NCI-H226 (cell line): ENCODE measurements around the gene NSUN2.
A peak's percentile ranks its signal among the peaks of the same experiment; 100 is the strongest.
"Not testable (repeated sequence)": the region's sequence is repeated elsewhere in the genome, so short reads cannot be mapped to it uniquely, and the experiment has no call there.

ENCODE experiments used
- DNase-seq: peaks from one replicate; pipeline ENCODE4 v3.0.0-alpha.2; 2015

Gene NSUN2

DNA sequence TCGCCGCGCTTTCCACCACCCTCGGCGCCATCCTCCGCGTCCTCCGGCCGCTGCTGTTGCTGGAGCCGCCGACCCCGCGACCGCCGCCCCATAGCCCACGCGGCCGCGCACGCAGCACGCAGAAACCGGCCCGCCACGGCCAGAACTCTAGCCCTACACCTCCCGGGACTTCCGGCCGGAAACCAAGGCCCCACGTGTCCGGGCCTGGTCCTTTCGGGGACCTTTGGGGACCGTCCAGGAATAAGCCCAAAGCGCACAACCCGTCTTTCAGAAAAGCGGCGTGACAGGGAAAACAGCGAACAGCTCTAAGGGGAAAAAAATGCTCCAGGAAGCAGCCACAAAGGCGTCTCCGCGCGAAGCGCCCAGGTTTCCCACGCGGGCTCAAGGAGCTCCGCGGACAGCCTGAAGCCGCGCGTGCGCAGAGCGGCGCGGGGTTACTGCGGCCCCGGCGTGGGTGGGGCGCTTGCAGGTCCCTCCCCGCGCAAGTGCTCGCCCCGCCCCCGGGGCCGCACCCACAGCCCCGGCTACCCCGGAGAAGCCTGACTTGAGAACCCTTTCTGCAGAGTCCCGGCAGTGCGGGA is at the start of gene NSUN2, which contains the start of gene SRD5A1:
NSUN2 (minus strand) TSS at position 157 of the 581 bp plus-strand sequence; CDS start at position 92, 65 bp downstream.
SRD5A1 (plus strand) TSS at position 553 of the 581 bp plus-strand sequence. CDS start 137 bp downstream, outside the sequence.
- DNase-seq, result peak; percentile 70

- no peak for DNase-seq
Observed at GRCh38 chr5:6682239-6682638, 49.4 kb upstream of the NSUN2 start.

DNA sequence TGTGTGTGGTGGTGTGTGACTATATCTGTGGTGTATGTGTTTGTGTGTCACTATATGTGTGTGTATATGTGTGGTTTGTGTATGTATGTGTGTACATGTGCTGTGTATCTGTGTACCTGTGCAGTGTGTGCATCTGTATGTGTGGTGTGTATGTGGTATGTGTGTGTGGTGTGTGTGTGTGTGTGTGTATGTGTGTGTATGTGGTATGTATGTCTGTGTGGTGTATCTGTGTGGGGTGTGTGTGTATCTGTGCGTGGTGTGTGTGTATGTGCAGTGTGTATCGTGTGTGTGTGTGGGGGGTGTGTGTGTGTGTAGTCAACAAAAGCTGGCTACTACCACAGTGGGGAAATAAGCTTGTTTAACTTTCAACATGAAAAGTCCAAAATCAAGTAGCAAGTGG is 48.8 kb upstream of the NSUN2 start:
- DNase-seq, result no peak

DNA sequence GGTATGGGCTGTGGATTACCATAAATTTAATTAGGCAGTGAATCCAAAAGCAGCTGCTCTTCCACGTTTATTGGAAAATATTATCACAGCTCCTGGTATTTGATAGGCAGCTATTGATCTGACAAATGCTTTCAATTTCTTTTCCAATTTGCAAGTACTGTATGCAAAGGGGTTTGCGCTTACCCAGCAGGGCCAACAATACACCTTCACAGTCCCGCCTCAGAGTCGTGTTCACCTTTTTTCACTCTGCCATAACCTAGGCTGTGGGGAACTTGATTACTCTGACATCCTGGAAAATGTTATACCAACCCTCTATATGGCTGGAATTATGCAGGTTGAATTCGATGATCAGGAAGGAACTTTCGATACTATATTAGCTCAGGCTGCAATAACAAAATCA is 48.1 kb upstream of the NSUN2 start:
- no peak for DNase-seq

DNA sequence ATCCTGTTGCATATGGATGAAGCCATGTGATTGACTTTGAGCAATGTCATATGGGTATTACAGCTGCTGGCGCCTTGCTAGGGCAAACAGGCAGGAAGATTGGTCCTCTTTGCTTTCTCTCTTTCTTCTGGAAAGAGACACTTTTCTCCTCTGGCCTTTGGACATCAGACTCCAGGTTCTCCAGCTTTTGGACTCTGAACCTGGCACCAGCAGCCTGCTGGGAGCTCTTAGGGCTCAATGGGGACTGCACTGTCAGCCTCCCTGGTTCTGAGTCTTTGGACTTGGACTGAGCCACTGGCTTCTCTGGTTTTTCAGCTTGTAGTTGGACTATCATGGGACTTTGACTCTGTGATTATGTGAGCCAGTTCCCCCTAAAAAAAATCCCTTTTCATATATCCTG is 45.5 kb upstream of the NSUN2 start:
- DNase-seq, result no peak

DNA sequence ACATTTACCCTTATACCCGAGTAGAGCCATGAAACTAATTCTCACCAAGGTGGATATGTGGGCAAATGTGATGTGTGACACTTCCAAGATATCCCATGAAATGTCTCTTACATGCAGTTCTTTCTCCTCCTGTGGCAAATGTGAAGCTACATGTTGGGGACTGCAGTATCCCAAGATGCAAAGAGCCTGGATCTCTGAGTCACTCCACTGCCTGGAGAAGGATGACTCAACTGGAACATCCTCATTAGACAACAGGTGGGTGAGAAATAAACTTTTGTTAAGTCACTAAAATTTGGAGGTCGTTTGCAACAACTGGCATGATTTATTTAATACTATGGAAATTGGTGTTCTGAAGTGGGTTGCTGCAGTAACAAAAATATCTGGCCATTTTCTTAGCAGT is 43.9 kb upstream of the NSUN2 start:
- no peak for DNase-seq

- DNase-seq, result no peak
Observed at GRCh38 chr5:6675784-6676491, 43.1 kb upstream of the NSUN2 start.

DNA sequence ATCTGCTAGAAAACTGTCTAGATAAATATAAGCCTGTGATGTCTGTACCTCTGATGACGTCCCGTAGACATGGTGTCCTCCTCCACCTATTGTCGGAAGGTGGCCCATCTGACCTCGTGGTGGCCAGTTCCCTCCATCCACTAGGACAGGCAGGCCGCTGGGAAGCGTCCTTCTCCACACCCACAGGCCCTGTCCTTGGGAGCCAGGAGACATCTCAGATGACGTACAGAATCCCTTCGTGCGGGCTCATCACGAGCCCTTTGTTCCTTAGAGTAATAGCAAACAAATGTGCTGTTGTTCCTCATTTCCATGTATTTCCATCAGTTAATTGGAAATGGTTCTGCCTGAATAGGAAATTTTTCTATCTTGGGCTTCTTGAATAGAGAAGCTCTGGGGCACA is 42.0 kb upstream of the NSUN2 start:
- no peak for DNase-seq

DNA sequence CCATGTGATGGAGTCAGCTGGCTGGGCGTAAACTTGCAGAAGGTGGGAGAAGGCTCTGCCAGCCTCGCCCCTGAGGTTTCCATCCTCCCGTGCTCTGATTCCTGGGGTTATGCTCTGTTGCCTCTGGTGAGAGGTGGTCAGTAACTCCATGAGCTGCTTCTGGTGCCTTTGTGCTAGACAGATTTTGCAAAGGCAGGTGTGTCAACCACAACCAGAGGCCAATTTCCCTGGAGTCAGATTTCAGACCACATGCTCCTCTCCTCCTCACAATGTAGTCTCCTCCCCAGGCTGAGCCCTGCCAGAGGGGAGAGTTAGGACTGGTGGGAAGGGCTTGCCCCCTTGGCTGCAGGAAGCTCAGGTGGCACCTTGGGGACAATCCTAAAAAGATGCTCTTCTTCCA is 41.6 kb upstream of the NSUN2 start:
- DNase-seq, result no peak

- no peak for DNase-seq
Observed at GRCh38 chr5:6673963-6674362, 41.1 kb upstream of the NSUN2 start.

- DNase-seq, result no peak
Observed at GRCh38 chr5:6673031-6673430, 40.2 kb upstream of the NSUN2 start.

GRCh38 chr5:6668717-6669116 is 35.9 kb upstream of the NSUN2 start:
- not testable (repeated sequence) for DNase-seq

GRCh38 chr5:6667648-6668047 is 34.8 kb upstream of the NSUN2 start:
- DNase-seq, result no peak

GRCh38 chr5:6666762-6667161 is 33.9 kb upstream of the NSUN2 start:
- no peak for DNase-seq

GRCh38 chr5:6660688-6661087 is 27.8 kb upstream of the NSUN2 start:
- DNase-seq, result no peak

GRCh38 chr5:6659941-6660684 is 27.3 kb upstream of the NSUN2 start:
- no peak for DNase-seq

- no peak for DNase-seq
Observed at GRCh38 chr5:6656680-6657079, 23.8 kb upstream of the NSUN2 start.

GRCh38 chr5:6655432-6655831 is 22.6 kb upstream of the NSUN2 start:
- DNase-seq, result no peak

GRCh38 chr5:6652025-6652424 is 19.2 kb upstream of the NSUN2 start:
- no peak for DNase-seq

DNA sequence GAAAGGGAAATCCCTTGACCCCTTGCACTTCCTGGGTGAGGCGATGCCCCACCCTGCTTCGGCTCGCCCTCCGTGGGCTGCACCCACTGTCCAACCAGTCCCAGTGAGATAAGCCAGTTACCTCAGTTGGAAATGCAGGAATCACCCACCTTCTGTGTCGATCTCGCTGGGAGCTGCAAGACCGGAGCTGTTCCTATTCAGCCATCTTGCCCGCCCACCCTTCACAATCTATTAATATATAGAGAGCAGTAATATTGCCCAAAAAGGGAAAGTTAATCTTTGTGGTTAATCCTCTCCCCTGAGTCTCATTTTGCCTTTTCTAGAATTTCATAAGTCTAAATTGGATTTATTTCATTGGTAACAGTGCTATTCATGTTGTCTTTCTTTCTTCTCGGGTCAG is 16.8 kb upstream of the NSUN2 start:
- DNase-seq, result no peak

DNA sequence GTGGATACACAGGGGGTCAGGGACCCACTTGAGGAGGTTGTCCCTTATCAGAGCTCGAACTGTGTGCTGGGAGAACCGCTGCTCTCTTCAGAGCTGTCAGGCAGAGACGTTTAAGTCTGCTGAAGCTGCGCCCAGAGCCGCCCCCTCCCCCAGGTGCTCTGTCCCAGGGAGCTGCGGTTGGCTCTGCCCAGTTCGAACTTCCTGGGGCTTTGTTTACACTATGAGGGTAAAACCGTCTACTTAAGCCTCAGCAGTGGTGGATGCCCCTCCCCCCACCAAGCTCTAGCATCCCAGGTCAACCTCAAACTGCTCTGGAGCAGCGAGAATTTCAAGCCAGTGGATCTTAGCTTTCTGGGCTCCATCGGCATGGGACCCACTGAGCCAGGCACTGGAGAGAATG is 16.3 kb upstream of the NSUN2 start:
- no peak for DNase-seq

- not testable (repeated sequence) for DNase-seq
Observed at GRCh38 chr5:6645571-6646362, 12.9 kb upstream of the NSUN2 start.

- no peak for DNase-seq
Observed at GRCh38 chr5:6644794-6645241, 12.0 kb upstream of the NSUN2 start.
